Chondrocyte (in vitro differentiated cells): ENCODE measurements around the gene CARF. TPM values are rescaled to one million over a fixed set of nuclear protein-coding genes. Genes with fewer than 3 reads are reported as not detected.

Experiments
- DNase-seq: peaks from one replicate; pipeline ENCODE4 v3.0.0; 2021; ENCODE audit warnings: mixed read lengths, low spot score
- H3K27ac Mint-ChIP-seq: one replicate; pipeline ENCODE4 v1.8.0; 2021; ENCODE audit warnings: mild to moderate bottlenecking, moderate library complexity, mixed read lengths; ENCODE audit not compliant: unreplicated experiment
- H3K27me3 Mint-ChIP-seq: 2 replicates; pipeline ENCODE4 v1.8.0; 2021; ENCODE audit warnings: low read depth, mixed read lengths
- H3K36me3 Mint-ChIP-seq: 2 replicates; pipeline ENCODE4 v1.8.0; 2021; ENCODE audit warnings: low read depth, mixed read lengths
- H3K4me1 Mint-ChIP-seq: 2 replicates; pipeline ENCODE4 v1.8.0; 2021; ENCODE audit warnings: low read depth, mild to moderate bottlenecking, mixed read lengths
- H3K4me3 Mint-ChIP-seq: one replicate; pipeline ENCODE4 v1.8.0; 2021; ENCODE audit warnings: mild to moderate bottlenecking, moderate library complexity, mixed read lengths; ENCODE audit not compliant: unreplicated experiment
- H3K9me3 Mint-ChIP-seq: 2 replicates; pipeline ENCODE4 v1.8.0; 2021; ENCODE audit warnings: low read depth, mixed read lengths
- CTCF ChIP-seq: fragments of 200-600 bp; sonication (generic); IDR thresholded peaks from 2 replicates; pipeline ENCODE4 v1.5.0; 2021; ENCODE audit warnings: antibody characterized with exemption, mild to moderate bottlenecking, moderate library complexity
- long read RNA-seq: library from polyadenylated mRNA; stranded (forward); transcript quantifications from one replicate; pipeline ENCODE4 v2.0.0, GENCODE V29; 2021
- total RNA-seq: library from RNA; stranded (reverse); gene quantifications from 3 replicates; pipeline ENCODE4 v1.2.1, GENCODE V29; 2021

CARF gene
- 7.8 to 12.2 TPM (median 8.4 TPM) in 3 replicates for total RNA-seq
- long read RNA-seq, partial matches to known transcripts, result 0 of 7 reads
- long read RNA-seq, other reads (novel, unspliced or antisense), result 7 of 7 reads

DNA sequence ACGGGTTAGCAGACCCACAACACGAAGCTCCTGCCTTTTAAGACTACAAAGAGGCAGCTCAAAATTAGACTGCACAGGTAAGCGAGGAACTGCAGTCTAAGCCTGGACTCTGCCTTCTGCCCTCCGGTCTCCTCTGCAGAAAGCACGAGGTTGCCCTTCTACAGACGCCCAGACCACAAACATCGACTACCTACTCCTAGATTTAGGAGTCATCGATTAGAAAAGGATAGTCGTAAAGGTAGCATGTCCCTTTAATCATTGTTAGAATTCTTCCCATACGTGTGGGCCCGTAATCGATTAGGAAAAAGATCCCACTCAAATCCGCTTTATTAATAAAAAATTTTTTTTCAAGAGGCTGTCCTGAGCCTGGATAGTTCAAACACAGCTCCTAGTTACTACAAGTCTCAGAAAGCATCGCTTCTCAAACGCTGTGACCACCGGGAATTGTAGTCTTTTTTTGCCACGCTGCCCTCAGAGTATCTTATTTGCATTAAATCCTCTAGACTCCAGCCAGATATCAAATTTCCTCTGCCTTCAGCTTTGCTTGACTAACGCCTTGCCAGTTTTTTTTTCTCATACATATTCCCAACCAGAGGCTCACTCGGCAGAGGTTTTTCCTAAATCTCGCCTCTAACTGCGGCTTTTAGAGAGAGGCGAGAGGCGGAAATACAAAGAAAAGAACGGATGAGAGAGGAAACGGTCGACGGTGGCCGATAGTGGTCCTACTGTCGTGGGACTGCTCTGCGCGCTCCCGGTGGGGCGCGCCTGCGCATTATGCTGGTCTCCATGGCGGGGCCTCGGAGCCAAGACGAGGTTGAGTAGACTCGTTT lies at the start of gene CARF, which contains the start of gene WDR12:
CARF (plus strand) TSS at position 764 of the 830 bp plus-strand sequence. CDS start 29,628 bp downstream, outside the sequence.
WDR12 (minus strand) TSS at position 162 of the 830 bp plus-strand sequence. CDS start 197 bp downstream, outside the sequence.
- no peaks in the 10 kb centered on the region for H3K9me3 Mint-ChIP-seq
- no peaks in the 10 kb centered on the region for H3K36me3 Mint-ChIP-seq
- peak within 1 kb of the TSS; percentile 95 for H3K27ac Mint-ChIP-seq
- peaks cover 24% of the 10 kb centered on the region for H3K4me1 Mint-ChIP-seq
- no peaks in the 10 kb centered on the region for H3K27me3 Mint-ChIP-seq
- H3K4me3 Mint-ChIP-seq, result peak within 1 kb of the TSS; percentile 97
- DNase-seq, result peak; percentile 97
- no peak for TF ChIP-seq CTCF

DNA sequence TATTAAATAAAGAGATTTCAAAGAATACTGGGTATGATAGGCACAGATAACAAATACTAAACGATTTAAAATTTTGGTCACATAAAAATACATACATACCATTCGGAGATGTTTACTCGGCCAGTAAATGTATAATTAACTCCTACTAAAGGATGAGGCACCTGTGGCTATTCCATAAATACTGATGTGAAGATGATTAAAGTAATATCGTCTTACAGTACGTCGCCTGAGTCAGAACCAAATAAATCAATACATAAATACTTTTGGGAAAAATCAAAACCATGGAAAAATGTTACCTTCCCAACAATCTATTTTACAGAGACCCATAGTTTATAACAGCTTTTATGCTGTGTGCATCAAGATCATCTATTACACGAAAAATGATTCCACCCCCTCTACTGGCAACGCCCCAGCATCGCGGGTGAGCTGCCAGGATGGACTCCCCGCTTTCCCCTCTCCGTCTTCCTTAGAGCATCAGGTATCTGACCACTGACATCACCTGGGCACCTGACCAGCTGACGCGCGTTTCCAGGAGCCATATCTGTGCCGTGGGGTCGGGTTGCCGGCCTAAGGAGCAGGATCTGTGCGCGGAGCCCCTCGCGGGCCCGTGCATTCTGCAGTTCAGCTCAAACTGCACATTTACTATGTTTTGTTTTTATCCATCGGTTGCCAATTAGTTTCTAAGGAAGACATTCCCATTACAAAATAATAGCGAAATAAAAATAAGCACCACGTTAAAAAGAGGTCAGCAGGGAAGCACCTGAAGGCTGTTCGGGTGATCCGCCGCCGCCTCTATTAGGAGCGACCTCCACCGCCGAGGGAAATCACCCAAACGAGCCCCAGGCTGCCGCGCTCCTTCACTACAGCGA lies 41.4 kb upstream of the CARF start:
- peak overlapping the region; percentile 91 for H3K4me3 Mint-ChIP-seq
- DNase-seq, result no peak
- TF ChIP-seq CTCF, result peak; percentile 82
- H3K27ac Mint-ChIP-seq, result peak overlapping the region; percentile 95
- H3K36me3 Mint-ChIP-seq, result no peaks in the 10 kb centered on the region
- H3K27me3 Mint-ChIP-seq, result no peaks in the 10 kb centered on the region
- no peaks in the 10 kb centered on the region for H3K9me3 Mint-ChIP-seq
- H3K4me1 Mint-ChIP-seq, result peaks cover 18% of the 10 kb centered on the region

DNA sequence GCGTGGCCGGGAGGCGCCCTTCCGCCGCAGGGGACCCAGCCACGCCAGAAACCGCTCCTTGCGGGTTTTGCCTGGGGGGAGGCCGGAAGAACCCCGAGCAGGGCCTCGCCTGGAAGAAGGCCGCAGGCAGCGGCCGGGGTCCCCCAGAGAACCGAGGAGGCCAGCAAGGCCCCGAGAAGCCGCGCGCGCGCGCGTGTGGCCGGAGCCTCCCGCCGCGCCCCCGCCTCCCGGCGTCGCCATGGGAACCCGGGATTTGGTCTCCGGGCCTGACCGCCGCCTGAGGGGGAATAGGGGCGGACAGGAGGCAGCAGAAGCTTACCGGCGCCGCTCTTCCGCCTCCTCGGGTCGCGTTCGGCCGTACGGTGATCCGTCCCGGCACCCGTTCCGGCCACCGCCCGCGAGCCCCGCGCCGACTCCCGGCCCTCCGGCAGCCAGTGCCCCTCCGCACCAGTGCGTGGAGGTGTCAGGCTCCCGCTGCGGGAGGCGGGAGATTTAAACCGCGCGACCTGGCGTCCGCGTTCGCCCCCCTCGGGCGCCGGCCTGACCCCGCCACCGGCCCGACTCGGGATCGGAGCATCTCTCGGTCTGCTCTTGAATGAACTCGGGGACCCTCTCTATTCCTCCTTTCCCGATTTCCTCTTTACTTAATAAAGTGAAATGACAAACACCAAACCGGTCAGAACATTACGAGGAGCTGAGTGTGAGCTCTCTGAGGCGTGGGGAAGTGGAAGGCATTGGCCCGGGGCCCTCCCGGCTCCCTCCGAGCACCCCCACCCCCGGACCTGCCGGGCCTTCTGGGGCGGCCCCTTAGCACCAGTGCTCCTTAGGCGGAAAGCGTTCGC lies 40.6 kb upstream of the CARF start, which contains the start of gene ICA1L:
ICA1L (minus strand) TSS at position 467 of the 842 bp plus-strand sequence. CDS start 42,757 bp downstream, outside the sequence.
- no peaks in the 10 kb centered on the region for H3K36me3 Mint-ChIP-seq
- H3K9me3 Mint-ChIP-seq, result no peaks in the 10 kb centered on the region
- H3K4me1 Mint-ChIP-seq, result peaks cover 18% of the 10 kb centered on the region
- H3K27ac Mint-ChIP-seq, result peak within 1 kb of the TSS; percentile 95
- no peak for DNase-seq
- peak within 1 kb of the TSS; percentile 91 for H3K4me3 Mint-ChIP-seq
- no peak for TF ChIP-seq CTCF
- no peaks in the 10 kb centered on the region for H3K27me3 Mint-ChIP-seq

DNA sequence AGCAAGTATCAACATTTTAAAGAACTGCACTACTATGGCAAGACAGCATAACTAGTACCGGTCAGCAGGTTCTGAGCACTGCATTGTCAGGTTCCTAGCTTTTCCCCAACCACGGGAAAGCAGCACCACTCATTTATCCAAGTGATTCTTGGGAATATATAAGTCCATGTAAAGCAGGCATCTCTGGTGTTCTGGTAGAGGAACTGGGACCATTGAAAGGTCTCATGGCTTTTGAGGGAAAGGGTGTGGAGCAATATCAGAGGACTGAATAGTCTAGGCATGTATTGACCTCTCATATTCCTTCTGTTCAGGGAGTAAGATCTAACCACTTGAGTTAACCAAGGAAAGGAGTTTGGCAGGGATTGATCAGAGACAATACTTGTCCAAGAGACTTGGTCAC lies 34.4 kb upstream of the CARF start:
- Mint-ChIP-seq H3K27me3 (no peaks in the 10 kb centered on the region), H3K27ac (no peak overlapping the region), H3K4me1 (peaks cover 5% of the 10 kb centered on the region), H3K9me3 (no peaks in the 10 kb centered on the region), H3K4me3 (no peak overlapping the region), H3K36me3 (peaks cover 3% of the 10 kb centered on the region)
- no peak for DNase-seq
- TF ChIP-seq CTCF, result no peak
